K562 (cell line): Measurements from ENCODE around the gene GJA10. TPM values are rescaled to one million over a fixed set of nuclear protein-coding genes. Genes with fewer than 3 reads are reported as not detected.

Experiments used
- AFF4 ChIP-seq: sonication (generic); formaldehyde crosslinking; IDR thresholded peaks from 2 replicates; pipeline ENCODE4 v1.8.0; 2023; ENCODE audit warnings: mild to moderate bottlenecking, missing genetic modification reagents
- CBFB ChIP-seq: sonication (generic); formaldehyde crosslinking; IDR thresholded peaks from 2 replicates; pipeline ENCODE4 v1.4.0; 2020; ENCODE audit warnings: mild to moderate bottlenecking, missing genetic modification reagents
- JUNB ChIP-seq: fragments of 450-650 bp; formaldehyde crosslinking; conservative IDR thresholded peaks from 2 replicates; pipeline ENCODE4 v1.4.0; 2020; ENCODE audit warnings: mild to moderate bottlenecking
- KHSRP ChIP-seq: fragments of 450-650 bp; IDR thresholded peaks from 2 replicates; pipeline ENCODE4 v1.6.1; 2017
- NEUROD1 ChIP-seq: fragments of 150-350 bp; IDR thresholded peaks from 2 replicates; pipeline ENCODE4 v1.6.1; 2014; ENCODE audit warnings: borderline replicate concordance, low read length, low read depth; ENCODE audit not compliant: partially characterized antibody
- PATZ1 ChIP-seq: fragments of 250-450 bp; sonication (Bioruptor Pico); IDR thresholded peaks from 2 replicates; pipeline ENCODE4 v1.5.0; 2020; ENCODE audit warnings: mild to moderate bottlenecking, borderline replicate concordance
- PHF21A ChIP-seq: fragments of 450-650 bp; IDR thresholded peaks from 2 replicates; pipeline ENCODE4 v1.6.1; 2017; ENCODE audit warnings: low read depth, borderline replicate concordance
- RNF2 ChIP-seq: sonication (generic); IDR thresholded peaks from 2 replicates; pipeline ENCODE4 v1.6.1; 2016
- TSHZ1 ChIP-seq: fragments of 250-450 bp; sonication (Bioruptor Pico); IDR thresholded peaks from 2 replicates; pipeline ENCODE4 v1.4.0; 2020; ENCODE audit warnings: mild to moderate bottlenecking, moderate library complexity
- ZMIZ1 ChIP-seq, 2 experiments: fragments of 150-350 bp in 1 of 2; IDR thresholded peaks; 2 replicates each; pipeline ENCODE4 v1.6.1; 2012 to 2016; ENCODE audit warnings: low read depth in 2 of 2, low read length in 2 of 2, mild to moderate bottlenecking in 1 of 2, moderate library complexity in 1 of 2
- polyA plus RNA-seq, 8 experiments: library from polyadenylated mRNA; depleted of rRNA in 4 of 8; stranded (reverse) in 5 of 8; unstranded in 3 of 8; fragments of >200 nt; fragmentation: Nextera tagmentation in 2 of 8; fragmentation: Illumina TruSeq in 1 of 8; extraction: Ambion mirVana in 2 of 8; extraction: Trizol in 1 of 8; gene quantifications; 2 replicates each; pipeline versions ENCODE4 v1.2.1 to v1.2.3, GENCODE V29; 2011 to 2014; ENCODE audit warnings: inconsistent platforms in 1 of 8, missing spikeins in 1 of 8
- total RNA-seq, 7 experiments: library from RNA; depleted of rRNA in 6 of 7; stranded (reverse); fragments of >200 nt in 6 of 7; fragmentation: Illumina TruSeq in 2 of 7; extraction: Trizol in 2 of 7; gene quantifications; 2 replicates each; pipeline versions ENCODE4 v1.2.1 to v1.2.3, GENCODE V29; 2011 to 2021; ENCODE audit warnings: low replicate concordance in 1 of 7

Gene GJA10
- total and polyA plus RNA-seq, 9 of the 15 experiments (the other 6 are each of a cell fraction or from before 2014, with no cell fraction given): not detected

GRCh38 chr6:89910902-89911240 is 16.6 kb downstream of the GJA10 start (continued):
- TF ChIP-seq PHF21A: no peak
- TF ChIP-seq AFF4: no peak
- TF ChIP-seq ZMIZ1 (IDR thresholded peaks at IDR 0.05; ENCODE audit: low read depth in 2 of 2, low read length in 2 of 2): no peak
- TF ChIP-seq NEUROD1: no peak
- TF ChIP-seq KHSRP: no peak
- no peak for TF ChIP-seq PATZ1 (CRISPR knock-in tag)
- no peak for TF ChIP-seq TSHZ1 (CRISPR knock-in tag)
- no peak for TF ChIP-seq JUNB
- no peak for TF ChIP-seq RNF2
- no peak for TF ChIP-seq CBFB (CRISPR knock-in tag)
